Heart left ventricle (tissue), 16 donors: Measurements from ENCODE around the gene OGFRL1. TPM values are rescaled to one million over a fixed set of nuclear protein-coding genes. Genes with fewer than 3 reads are reported as not detected.
A peak's percentile ranks its signal among the peaks of the same experiment; 100 is the strongest.

ENCODE experiments used
- ATAC-seq, 4 donors: fragments of 200-7000 bp; cut with Tn5 transposase; one replicate each; pipeline ENCODE4 v1.9.1; 2020 to 2022; ENCODE audit warnings: moderate library complexity in 4 of 4, mild to moderate bottlenecking in 3 of 4, moderate number of reproducible peaks in 1 of 4
- DNase-seq, 5 donors: peaks; one replicate each; pipeline ENCODE4 v3.0.0-alpha.2; 2020
- H3K27ac ChIP-seq, 12 donors: fragments of 200-600 bp; sonication (generic) in 4 of 12; one replicate each; pipeline versions ENCODE4 v1.5.0 to v1.8.0; 2016 to 2022; ENCODE audit warnings: mild to moderate bottlenecking in 2 of 12
- H3K27me3 ChIP-seq, 9 donors: fragments of 200-600 bp; sonication (generic) in 2 of 9; one replicate each; pipeline versions ENCODE4 v1.5.1 to v1.8.0; 2016 to 2022; ENCODE audit warnings: mild to moderate bottlenecking in 3 of 9
- H3K36me3 ChIP-seq, 9 donors: fragments of 200-600 bp; sonication (generic) in 2 of 9; one replicate each; pipeline versions ENCODE4 v1.5.0 to v1.8.0; 2018 to 2022; ENCODE audit warnings: mild to moderate bottlenecking in 2 of 9
- H3K4me1 ChIP-seq, 12 donors: fragments of 200-600 bp; sonication (generic) in 4 of 12; one replicate each; pipeline versions ENCODE4 v1.5.0 to v1.8.0; 2016 to 2022; ENCODE audit warnings: mild to moderate bottlenecking in 3 of 12
- H3K4me3 ChIP-seq, 12 donors: fragments of 200-600 bp; sonication (generic) in 4 of 12; one replicate each; pipeline versions ENCODE4 v1.5.0 to v1.8.0; 2017 to 2022; ENCODE audit warnings: mild to moderate bottlenecking in 9 of 12, moderate library complexity in 4 of 12
- H3K9me3 ChIP-seq, 12 donors: fragments of 200-600 bp; sonication (generic) in 4 of 12; one replicate each; pipeline versions ENCODE4 v1.5.0 to v1.8.0; 2016 to 2022; ENCODE audit warnings: mild to moderate bottlenecking in 1 of 12
- POLR2A ChIP-seq, 2 donors: fragments of 450-650 bp; IDR thresholded peaks; one replicate each; pipeline ENCODE4 v1.6.1; 2017; ENCODE audit warnings: antibody characterized with exemption in 2 of 2, mild to moderate bottlenecking in 2 of 2, moderate library complexity in 2 of 2
- WGBS, 4 donors: extraction: QIAGEN DNeasy Blood & Tissue Kit in 2 of 4; methylation state at CpG; one replicate each; pipeline versions ENCODE4 v1.1.5 to v1.1.7; 2013 to 2018; 5-methylcytosine and 5-hydroxymethylcytosine counted together
- intact Hi-C, 10 donors: fragments of 100-400 bp; cut with DNase I; formaldehyde crosslinking; loops; one replicate each; pipeline versions ENCODE4 v1.11.1 to v1.14.2; 2022
- polyA plus RNA-seq, 2 donors: library from polyadenylated mRNA; stranded (reverse); fragments of 200-250 nt; gene quantifications; one replicate each; pipeline ENCODE4 v1.2.3, GENCODE V29; 2013
- total RNA-seq, 9 donors: library from RNA; depleted of rRNA in 2 of 9; stranded (reverse); fragments of >200 nt in 2 of 9; fragmentation: NEBNext Ultra II Directional in 3 of 9; extraction: Animal tissue kit (Norgen Biotek cat#: 25700) in 3 of 9; gene quantifications; one replicate each; pipeline versions ENCODE4 v1.1.0 to v1.2.4, GENCODE V29; 2016 to 2023
- TF ChIP-seq, protein P1 (sequence below), 12 donors: fragments of 200-600 bp; sonication (generic) in 4 of 12; IDR thresholded peaks; one replicate each; pipeline versions ENCODE4 v1.5.0 to v1.8.0; 2018 to 2022; ENCODE audit warnings: antibody characterized with exemption in 12 of 12, mild to moderate bottlenecking in 5 of 12
- donor health status: ischemic (EF 13 %, LVEDD 7.1; RV severe dilation, severe dysfunction).
- donor health status: healthy with polysubstance abuse.
- donor health status: DM: no; HTN: yes; CAD: no.
- donor health status: DM: no; HTN: no; CAD: no.
- donor health status: ischemic (EF 25% LVEDD 6.9; RV normal size, moderate dysfunction).
- donor health status: ischemic (EF 25% LVEDD 5.7; RV mildly dilated, moderate dysfunction).
- donor health status: healthy.
- donor health status: DM: yes; HTN: yes; CAD: no.
- donor health status: ischemic (EF 35%, LVEDD 5.7; RV mildly dilated, moderate dysfunction).
- donor health status: nonischemic (EF 11% LVEDD 7.7; RV severe dilation, severe dysfunction).
- donor health status: DM: yes; HTN: yes; CAD: no.
- donor health status: PGD.
- donor health status: ischemic (EF 29% LVEDD 5.4; RV normal size, mild dysfunction).
- donor health status: nonischemic (EF 23%, LVEDD 6.1; RV moderate dilation, normal function).

The OGFRL1 gene
- total and polyA plus RNA-seq, 11 donors: 2.7 to 18.5 (median 7.7) TPM

DNA sequence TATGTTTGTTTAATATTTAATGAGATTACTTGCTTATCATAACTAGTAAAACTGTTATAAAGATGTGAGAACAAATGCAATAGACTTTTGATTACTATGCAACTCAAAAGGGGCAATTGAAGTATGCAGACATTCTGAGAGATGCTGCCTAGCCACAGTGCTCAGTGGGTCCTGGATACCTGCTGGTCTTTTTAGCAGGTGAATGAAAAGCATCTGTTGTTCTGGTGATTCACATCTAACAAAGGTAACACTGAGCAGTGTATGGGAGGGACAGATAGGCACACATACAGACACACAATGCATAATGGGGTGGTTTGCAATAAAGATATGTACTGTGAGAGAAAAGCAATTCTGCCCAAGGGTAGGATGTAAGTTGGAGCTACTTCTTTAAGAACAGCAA is 46.9 kb downstream of the OGFRL1 start:
- Histone ChIP-seq H3K4me3 (no peak overlapping the region), H3K27me3 (no peaks in the 10 kb centered on the region), H3K4me1 (peaks cover 0 to 13% (median 0%) of the 10 kb centered on the region in 12 donors), H3K36me3 (no peaks in the 10 kb centered on the region), H3K27ac (no peak overlapping the region), H3K9me3 (peaks cover 0 to 5% (median 0%) of the 10 kb centered on the region in 12 donors)
- DNase-seq (no peak), ATAC-seq (no peak)
- intact Hi-C loops: no loop called here
- TF ChIP-seq, protein P1, sequence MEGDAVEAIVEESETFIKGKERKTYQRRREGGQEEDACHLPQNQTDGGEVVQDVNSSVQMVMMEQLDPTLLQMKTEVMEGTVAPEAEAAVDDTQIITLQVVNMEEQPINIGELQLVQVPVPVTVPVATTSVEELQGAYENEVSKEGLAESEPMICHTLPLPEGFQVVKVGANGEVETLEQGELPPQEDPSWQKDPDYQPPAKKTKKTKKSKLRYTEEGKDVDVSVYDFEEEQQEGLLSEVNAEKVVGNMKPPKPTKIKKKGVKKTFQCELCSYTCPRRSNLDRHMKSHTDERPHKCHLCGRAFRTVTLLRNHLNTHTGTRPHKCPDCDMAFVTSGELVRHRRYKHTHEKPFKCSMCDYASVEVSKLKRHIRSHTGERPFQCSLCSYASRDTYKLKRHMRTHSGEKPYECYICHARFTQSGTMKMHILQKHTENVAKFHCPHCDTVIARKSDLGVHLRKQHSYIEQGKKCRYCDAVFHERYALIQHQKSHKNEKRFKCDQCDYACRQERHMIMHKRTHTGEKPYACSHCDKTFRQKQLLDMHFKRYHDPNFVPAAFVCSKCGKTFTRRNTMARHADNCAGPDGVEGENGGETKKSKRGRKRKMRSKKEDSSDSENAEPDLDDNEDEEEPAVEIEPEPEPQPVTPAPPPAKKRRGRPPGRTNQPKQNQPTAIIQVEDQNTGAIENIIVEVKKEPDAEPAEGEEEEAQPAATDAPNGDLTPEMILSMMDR (IDR thresholded peaks at IDR 0.05): no peak
- no peak for TF ChIP-seq POLR2A (IDR thresholded peaks at IDR 0.05)

DNA sequence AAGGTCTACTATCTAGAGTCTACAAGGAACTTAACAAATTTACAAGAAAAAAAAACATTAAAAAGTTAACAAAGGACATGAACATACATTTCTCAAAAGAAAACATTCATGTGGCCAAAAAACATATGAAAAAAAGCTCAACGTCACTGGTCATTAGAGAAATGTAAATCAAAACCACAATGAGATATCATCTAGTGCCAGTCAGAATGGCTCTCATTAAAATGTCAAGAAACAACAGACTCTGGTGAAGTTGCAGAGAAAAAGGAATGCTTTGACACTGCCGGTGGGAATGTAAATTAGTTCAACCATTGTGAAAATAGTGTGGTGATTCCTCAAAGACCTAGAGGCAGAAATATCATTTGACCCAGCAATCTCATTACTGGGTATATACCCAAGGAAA is 48.3 kb downstream of the OGFRL1 start:
- TF ChIP-seq POLR2A (IDR thresholded peaks at IDR 0.05): no peak
- TF ChIP-seq, protein P1 (IDR thresholded peaks at IDR 0.05): no peak
- WGBS, 4 donors: 60 to 93% (median 88%) methylated on average over 2 of the region's 2 CpGs
- ATAC-seq (no peak), DNase-seq (no peak)
- no peaks in the 10 kb centered on the region for H3K36me3 ChIP-seq
- H3K4me1 ChIP-seq: peaks cover 0 to 14% (median 0%) of the 10 kb centered on the region in 12 donors
- no peak overlapping the region for H3K27ac ChIP-seq
- H3K27me3 ChIP-seq: no peaks in the 10 kb centered on the region
- intact Hi-C loops: no loop called here
- no peak overlapping the region for H3K4me3 ChIP-seq
- H3K9me3 ChIP-seq: peaks cover 0 to 5% (median 0%) of the 10 kb centered on the region in 12 donors

DNA sequence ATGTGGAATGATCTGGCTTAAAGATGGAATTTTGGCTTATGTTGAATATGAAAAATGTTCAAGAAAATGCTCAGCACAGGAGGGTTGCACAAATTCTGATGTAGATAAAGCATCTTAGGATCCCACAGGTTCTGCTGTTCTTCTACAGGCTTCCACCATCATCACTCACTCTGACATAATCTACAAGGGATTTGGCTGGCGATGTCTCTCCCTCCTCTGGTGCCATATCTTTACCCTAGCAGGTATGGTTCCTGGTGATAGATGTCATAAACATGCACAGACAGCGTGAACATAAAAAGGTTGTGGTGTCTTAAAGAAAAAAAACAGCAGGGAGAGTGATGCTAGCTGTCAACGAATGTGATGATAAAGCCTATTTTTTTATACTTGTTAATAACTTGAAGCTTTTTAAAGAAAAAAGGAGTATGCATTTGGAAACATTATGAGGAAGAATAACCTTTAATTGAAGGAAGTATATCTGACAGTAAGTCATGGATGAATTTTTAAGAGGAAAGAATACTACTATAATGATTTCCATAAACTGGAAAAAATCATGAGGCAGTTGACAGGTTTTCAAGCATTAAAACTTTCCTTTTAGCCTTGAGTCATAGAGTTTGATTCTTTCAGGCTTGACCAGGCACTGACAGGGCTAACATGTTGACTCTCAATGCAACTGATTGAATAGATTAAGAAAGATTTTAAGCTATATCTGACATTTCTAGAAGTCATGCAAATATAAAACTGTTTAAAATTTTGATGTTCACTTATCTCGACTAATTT is 50.1 kb downstream of the OGFRL1 start:
- H3K27ac ChIP-seq: no peak overlapping the region
- 85 to 90% (median 86%) methylated on average over 4 of the region's 4 CpGs for WGBS, 4 donors
- H3K36me3 ChIP-seq: no peaks in the 10 kb centered on the region
- DNase-seq (no peak), ATAC-seq (no peak)
- peaks cover 0 to 26% (median 7%) of the 10 kb centered on the region in 12 donors for H3K4me1 ChIP-seq
- H3K27me3 ChIP-seq: no peaks in the 10 kb centered on the region
- no peak for TF ChIP-seq POLR2A (IDR thresholded peaks at IDR 0.05)
- TF ChIP-seq, protein P1 (IDR thresholded peaks at IDR 0.05): no peak
- no peak overlapping the region for H3K4me3 ChIP-seq
- peaks cover 0 to 5% (median 0%) of the 10 kb centered on the region in 12 donors for H3K9me3 ChIP-seq
- intact Hi-C loops: no loop called here

DNA sequence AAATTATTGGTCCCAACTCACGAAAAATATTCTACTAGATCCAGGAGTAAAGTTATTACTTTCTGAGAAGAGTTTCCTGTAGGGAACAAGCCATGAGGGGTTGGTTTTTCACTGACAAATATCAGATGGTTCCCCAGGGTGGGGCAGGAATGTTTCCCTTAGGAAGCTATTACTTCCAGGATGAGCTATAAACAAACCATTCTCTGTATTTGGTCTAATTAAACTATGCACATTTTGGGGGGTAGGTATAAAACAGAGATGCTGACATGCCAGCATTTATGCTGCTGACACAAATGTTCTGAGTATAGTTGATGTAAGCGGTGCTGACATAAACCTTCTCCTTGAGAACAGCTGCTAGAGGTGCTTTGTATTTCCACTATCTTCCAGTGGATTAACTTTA is 54.2 kb downstream of the OGFRL1 start:
- Histone ChIP-seq H3K27ac (peak overlapping the region in 2 of 12 donors; percentile 13 to 22), H3K9me3 (no peaks in the 10 kb centered on the region), H3K4me3 (no peak overlapping the region), H3K36me3 (no peaks in the 10 kb centered on the region), H3K4me1 (peaks cover 0 to 30% (median 7%) of the 10 kb centered on the region in 12 donors), H3K27me3 (no peaks in the 10 kb centered on the region)
- intact Hi-C loops: loop anchor here in 1 of 10 donors (10.0 kb wide), 1 partner anchor 58 kb away; the partner anchor contains the start of gene OGFRL1
- WGBS, 4 donors: 54 to 71% (median 67%) methylated on average over 2 of the region's 2 CpGs
- ATAC-seq: peak in 1 of 4 donors; percentile 34
- TF ChIP-seq, protein P1 (IDR thresholded peaks at IDR 0.05): no peak
- no peak for TF ChIP-seq POLR2A (IDR thresholded peaks at IDR 0.05)
- no peak for DNase-seq
